SJCRH30 (cell line): ENCODE measurements around the gene SAPCD2. TPM values are rescaled to one million over a fixed set of nuclear protein-coding genes. Genes with fewer than 3 reads are reported as not detected.
A peak's percentile ranks its signal among the peaks of the same experiment; 100 is the strongest.

Experiments used
- DNase-seq, 2 experiments: peaks; one replicate each; pipeline ENCODE4 v3.0.0-alpha.2; 2015 to 2020
- H3K27ac ChIP-seq: fragments of 250-450 bp; sonication (Bioruptor Pico); 2 replicates; pipeline ENCODE4 v1.5.1; 2020; ENCODE audit warnings: mild to moderate bottlenecking, moderate library complexity
- H3K27me3 ChIP-seq: fragments of 250-450 bp; sonication (Bioruptor Pico); 2 replicates; pipeline ENCODE4 v1.5.1; 2020; ENCODE audit warnings: mild to moderate bottlenecking, moderate library complexity
- H3K36me3 ChIP-seq: fragments of 250-450 bp; sonication (Bioruptor Pico); 2 replicates; pipeline ENCODE4 v1.5.1; 2020; ENCODE audit warnings: mild to moderate bottlenecking, moderate library complexity
- H3K4me1 ChIP-seq: fragments of 250-450 bp; sonication (Bioruptor Pico); 2 replicates; pipeline ENCODE4 v1.5.1; 2020; ENCODE audit warnings: mild to moderate bottlenecking, moderate library complexity
- H3K4me3 ChIP-seq: fragments of 250-450 bp; sonication (Bioruptor Pico); 2 replicates; pipeline ENCODE4 v1.5.1; 2020; ENCODE audit warnings: mild to moderate bottlenecking, moderate library complexity
- H3K9me3 ChIP-seq: fragments of 250-450 bp; sonication (Bioruptor Pico); replicated peaks from 2 replicates; pipeline ENCODE4 v1.5.1; 2020; ENCODE audit warnings: mild to moderate bottlenecking, moderate library complexity
- total RNA-seq: library from RNA; depleted of rRNA; stranded (reverse); fragments of >200 nt; shearing (Covaris generic); gene quantifications from 2 replicates; pipeline ENCODE4 v1.2.3, GENCODE V29; 2014

Gene SAPCD2
- total RNA-seq, 1 experiment from 2014 or later, result 69.7 TPM

GRCh38 chr9:137021979-137022661 is 48.2 kb downstream of the SAPCD2 start:
- Histone ChIP-seq H3K36me3 (no peaks in the 10 kb centered on the region), H3K4me3 (no peak overlapping the region), H3K27me3 (peaks cover 9% of the 10 kb centered on the region), H3K27ac (no peak overlapping the region), H3K9me3 (no peaks in the 10 kb centered on the region), H3K4me1 (peaks cover 30% of the 10 kb centered on the region)
- DNase-seq, result peak; percentile 67 to 75

GRCh38 chr9:137021568-137021978 is 48.8 kb downstream of the SAPCD2 start:
- Histone ChIP-seq H3K4me3 (no peak overlapping the region), H3K27me3 (peaks cover 7% of the 10 kb centered on the region), H3K9me3 (no peaks in the 10 kb centered on the region), H3K27ac (no peak overlapping the region), H3K36me3 (no peaks in the 10 kb centered on the region), H3K4me1 (peaks cover 30% of the 10 kb centered on the region)
- DNase-seq, result no peak

- H3K4me1 ChIP-seq, result peaks cover 28% of the 10 kb centered on the region
- H3K9me3 ChIP-seq, result no peaks in the 10 kb centered on the region
- no peak for DNase-seq
- no peak overlapping the region for H3K4me3 ChIP-seq
- no peak overlapping the region for H3K27ac ChIP-seq
- peaks cover 5% of the 10 kb centered on the region for H3K27me3 ChIP-seq
- H3K36me3 ChIP-seq, result no peaks in the 10 kb centered on the region
Measured at GRCh38 chr9:137020771-137021567, 49.4 kb downstream of the SAPCD2 start.

- Histone ChIP-seq H3K9me3 (no peaks in the 10 kb centered on the region), H3K36me3 (no peaks in the 10 kb centered on the region), H3K27me3 (no peaks in the 10 kb centered on the region), H3K4me3 (no peak overlapping the region), H3K4me1 (peaks cover 19% of the 10 kb centered on the region), H3K27ac (no peak overlapping the region)
- no peak for DNase-seq
Measured at GRCh38 chr9:137019891-137020683, 50.3 kb downstream of the SAPCD2 start.

- Histone ChIP-seq H3K4me1 (peaks cover 12% of the 10 kb centered on the region), H3K27me3 (no peaks in the 10 kb centered on the region), H3K4me3 (no peak overlapping the region), H3K27ac (no peak overlapping the region), H3K36me3 (no peaks in the 10 kb centered on the region), H3K9me3 (no peaks in the 10 kb centered on the region)
- DNase-seq, result no peak
Measured at GRCh38 chr9:137018761-137019559, 51.4 kb downstream of the SAPCD2 start.

GRCh38 chr9:137017791-137018497 is 52.4 kb downstream of the SAPCD2 start:
- peaks cover 2% of the 10 kb centered on the region for H3K4me1 ChIP-seq

GRCh38 chr9:137017071-137017470 is 53.3 kb downstream of the SAPCD2 start:
- Histone ChIP-seq H3K36me3 (no peaks in the 10 kb centered on the region), H3K4me3 (no peak overlapping the region), H3K27ac (no peak overlapping the region), H3K4me1 (no peaks in the 10 kb centered on the region), H3K9me3 (no peaks in the 10 kb centered on the region), H3K27me3 (no peaks in the 10 kb centered on the region)
- DNase-seq, result no peak

More at GRCh38 chr9:137017791-137018497, 52.4 kb downstream of the SAPCD2 start:
- Histone ChIP-seq H3K4me3 (no peak overlapping the region), H3K9me3 (no peaks in the 10 kb centered on the region), H3K27ac (no peak overlapping the region), H3K27me3 (no peaks in the 10 kb centered on the region), H3K36me3 (no peaks in the 10 kb centered on the region)
- no peak for DNase-seq

GRCh38 chr9:137016436-137016835 is 53.9 kb downstream of the SAPCD2 start:
- Histone ChIP-seq H3K4me1 (no peaks in the 10 kb centered on the region), H3K9me3 (no peaks in the 10 kb centered on the region), H3K36me3 (no peaks in the 10 kb centered on the region), H3K4me3 (no peak overlapping the region), H3K27ac (no peak overlapping the region), H3K27me3 (no peaks in the 10 kb centered on the region)
- DNase-seq, result no peak

- Histone ChIP-seq H3K27ac (no peak overlapping the region), H3K4me3 (no peak overlapping the region), H3K4me1 (no peaks in the 10 kb centered on the region), H3K36me3 (no peaks in the 10 kb centered on the region), H3K27me3 (no peaks in the 10 kb centered on the region), H3K9me3 (no peaks in the 10 kb centered on the region)
- DNase-seq, result no peak
Measured at GRCh38 chr9:137015976-137016375, 54.4 kb downstream of the SAPCD2 start.

GRCh38 chr9:137015540-137015930 is 54.8 kb downstream of the SAPCD2 start:
- Histone ChIP-seq H3K36me3 (no peaks in the 10 kb centered on the region), H3K27me3 (no peaks in the 10 kb centered on the region), H3K9me3 (no peaks in the 10 kb centered on the region), H3K4me1 (no peaks in the 10 kb centered on the region), H3K4me3 (no peak overlapping the region), H3K27ac (no peak overlapping the region)
- no peak for DNase-seq

- Histone ChIP-seq H3K27me3 (no peaks in the 10 kb centered on the region), H3K4me3 (no peak overlapping the region), H3K4me1 (no peaks in the 10 kb centered on the region), H3K9me3 (no peaks in the 10 kb centered on the region), H3K36me3 (no peaks in the 10 kb centered on the region), H3K27ac (no peak overlapping the region)
- no peak for DNase-seq
Measured at GRCh38 chr9:137014776-137015539, 55.4 kb downstream of the SAPCD2 start.

GRCh38 chr9:137014166-137014565 is 56.2 kb downstream of the SAPCD2 start:
- Histone ChIP-seq H3K9me3 (no peaks in the 10 kb centered on the region), H3K27ac (no peak overlapping the region), H3K27me3 (no peaks in the 10 kb centered on the region), H3K4me3 (no peak overlapping the region), H3K36me3 (no peaks in the 10 kb centered on the region), H3K4me1 (no peaks in the 10 kb centered on the region)
- DNase-seq, result no peak

- Histone ChIP-seq H3K4me3 (no peak overlapping the region), H3K4me1 (no peaks in the 10 kb centered on the region), H3K27me3 (no peaks in the 10 kb centered on the region), H3K9me3 (no peaks in the 10 kb centered on the region), H3K27ac (no peak overlapping the region), H3K36me3 (no peaks in the 10 kb centered on the region)
- DNase-seq, result no peak
Measured at GRCh38 chr9:137013571-137013940, 56.8 kb downstream of the SAPCD2 start.
